ENCODE measurements around the gene JADE3. TPM values are rescaled to one million over a fixed set of nuclear protein-coding genes. Genes with fewer than 3 reads are reported as not detected.

JADE3 gene
- polyA plus RNA-seq, 1 donor from 2014 or later, result 6.8 TPM

DNA sequence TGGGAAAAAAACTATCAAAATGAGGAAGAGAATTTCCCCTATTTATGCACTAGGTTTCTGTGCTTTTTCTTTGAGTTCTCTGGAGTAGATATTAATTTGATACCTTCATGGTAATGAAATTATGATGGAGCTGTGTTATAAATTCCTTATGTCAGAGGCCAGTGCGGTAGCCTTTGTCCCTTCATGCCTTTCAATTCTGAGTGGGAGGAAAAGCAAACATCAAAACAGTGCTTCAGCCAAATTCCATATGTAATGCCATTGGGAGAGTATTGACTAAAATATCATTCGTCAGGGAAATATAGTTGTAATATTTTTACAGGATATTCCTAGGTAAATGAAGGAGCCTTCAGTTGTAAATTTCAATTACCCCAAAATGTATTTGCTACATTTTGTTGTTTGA, 148.5 kb downstream of the JADE3 start:
- Histone ChIP-seq H3K9ac (ENCODE audit: low read length) (no peak overlapping the region), H3K27ac (ENCODE audit: low read length) (no peak overlapping the region), H3K27me3 (ENCODE audit: insufficient read depth, low read depth, low read length) (no peaks in the 10 kb centered on the region), H3K4me2 (ENCODE audit: low read length) (no peak overlapping the region), H3K9me2 (ENCODE audit: insufficient read depth, low read length) (no peaks in the 10 kb centered on the region), H2AFZ (ENCODE audit: low read depth, low read length) (no peak overlapping the region), H3K4me3 (ENCODE audit: low read length) (no peak overlapping the region), H4K20me1 (ENCODE audit: insufficient read depth) (no peaks in the 10 kb centered on the region), H3F3A (ENCODE audit: insufficient read depth, low read length, poor library complexity, severe bottlenecking) (no peaks in the 10 kb centered on the region), H3K79me2 (replicated peaks; ENCODE audit: insufficient read depth, low read length) (no peaks in the 10 kb centered on the region), H3K36me3 (ENCODE audit: insufficient read depth, low read length) (no peaks in the 10 kb centered on the region), H3K9me3 (ENCODE audit: low read length) (no peaks in the 10 kb centered on the region)
- no peak for TF ChIP-seq EP300 (conservative IDR thresholded peaks at IDR 0.05; ENCODE audit: poor library complexity, severe bottlenecking)
- no peak for TF ChIP-seq SMC3 (conservative IDR thresholded peaks at IDR 0.05; ENCODE audit: poor library complexity)
- TF ChIP-seq RAD21 (conservative IDR thresholded peaks at IDR 0.05), result no peak
- no peak for TF ChIP-seq EZH2 (IDR thresholded peaks at IDR 0.05; ENCODE audit: borderline replicate concordance, insufficient read depth, low read length, poor library complexity, severe bottlenecking)
- TF ChIP-seq, protein P1, sequence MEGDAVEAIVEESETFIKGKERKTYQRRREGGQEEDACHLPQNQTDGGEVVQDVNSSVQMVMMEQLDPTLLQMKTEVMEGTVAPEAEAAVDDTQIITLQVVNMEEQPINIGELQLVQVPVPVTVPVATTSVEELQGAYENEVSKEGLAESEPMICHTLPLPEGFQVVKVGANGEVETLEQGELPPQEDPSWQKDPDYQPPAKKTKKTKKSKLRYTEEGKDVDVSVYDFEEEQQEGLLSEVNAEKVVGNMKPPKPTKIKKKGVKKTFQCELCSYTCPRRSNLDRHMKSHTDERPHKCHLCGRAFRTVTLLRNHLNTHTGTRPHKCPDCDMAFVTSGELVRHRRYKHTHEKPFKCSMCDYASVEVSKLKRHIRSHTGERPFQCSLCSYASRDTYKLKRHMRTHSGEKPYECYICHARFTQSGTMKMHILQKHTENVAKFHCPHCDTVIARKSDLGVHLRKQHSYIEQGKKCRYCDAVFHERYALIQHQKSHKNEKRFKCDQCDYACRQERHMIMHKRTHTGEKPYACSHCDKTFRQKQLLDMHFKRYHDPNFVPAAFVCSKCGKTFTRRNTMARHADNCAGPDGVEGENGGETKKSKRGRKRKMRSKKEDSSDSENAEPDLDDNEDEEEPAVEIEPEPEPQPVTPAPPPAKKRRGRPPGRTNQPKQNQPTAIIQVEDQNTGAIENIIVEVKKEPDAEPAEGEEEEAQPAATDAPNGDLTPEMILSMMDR (IDR thresholded peaks at IDR 0.05; ENCODE audit: poor library complexity, severe bottlenecking), result no peak
- TF ChIP-seq, protein P2, sequence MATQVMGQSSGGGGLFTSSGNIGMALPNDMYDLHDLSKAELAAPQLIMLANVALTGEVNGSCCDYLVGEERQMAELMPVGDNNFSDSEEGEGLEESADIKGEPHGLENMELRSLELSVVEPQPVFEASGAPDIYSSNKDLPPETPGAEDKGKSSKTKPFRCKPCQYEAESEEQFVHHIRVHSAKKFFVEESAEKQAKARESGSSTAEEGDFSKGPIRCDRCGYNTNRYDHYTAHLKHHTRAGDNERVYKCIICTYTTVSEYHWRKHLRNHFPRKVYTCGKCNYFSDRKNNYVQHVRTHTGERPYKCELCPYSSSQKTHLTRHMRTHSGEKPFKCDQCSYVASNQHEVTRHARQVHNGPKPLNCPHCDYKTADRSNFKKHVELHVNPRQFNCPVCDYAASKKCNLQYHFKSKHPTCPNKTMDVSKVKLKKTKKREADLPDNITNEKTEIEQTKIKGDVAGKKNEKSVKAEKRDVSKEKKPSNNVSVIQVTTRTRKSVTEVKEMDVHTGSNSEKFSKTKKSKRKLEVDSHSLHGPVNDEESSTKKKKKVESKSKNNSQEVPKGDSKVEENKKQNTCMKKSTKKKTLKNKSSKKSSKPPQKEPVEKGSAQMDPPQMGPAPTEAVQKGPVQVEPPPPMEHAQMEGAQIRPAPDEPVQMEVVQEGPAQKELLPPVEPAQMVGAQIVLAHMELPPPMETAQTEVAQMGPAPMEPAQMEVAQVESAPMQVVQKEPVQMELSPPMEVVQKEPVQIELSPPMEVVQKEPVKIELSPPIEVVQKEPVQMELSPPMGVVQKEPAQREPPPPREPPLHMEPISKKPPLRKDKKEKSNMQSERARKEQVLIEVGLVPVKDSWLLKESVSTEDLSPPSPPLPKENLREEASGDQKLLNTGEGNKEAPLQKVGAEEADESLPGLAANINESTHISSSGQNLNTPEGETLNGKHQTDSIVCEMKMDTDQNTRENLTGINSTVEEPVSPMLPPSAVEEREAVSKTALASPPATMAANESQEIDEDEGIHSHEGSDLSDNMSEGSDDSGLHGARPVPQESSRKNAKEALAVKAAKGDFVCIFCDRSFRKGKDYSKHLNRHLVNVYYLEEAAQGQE (IDR thresholded peaks at IDR 0.05; ENCODE audit: borderline replicate concordance), result no peak
- TF ChIP-seq POLR2AphosphoS5 (IDR thresholded peaks at IDR 0.05), result no peak
- no peak for TF ChIP-seq MXI1 (conservative IDR thresholded peaks at IDR 0.05; ENCODE audit: poor library complexity, severe bottlenecking)

DNA sequence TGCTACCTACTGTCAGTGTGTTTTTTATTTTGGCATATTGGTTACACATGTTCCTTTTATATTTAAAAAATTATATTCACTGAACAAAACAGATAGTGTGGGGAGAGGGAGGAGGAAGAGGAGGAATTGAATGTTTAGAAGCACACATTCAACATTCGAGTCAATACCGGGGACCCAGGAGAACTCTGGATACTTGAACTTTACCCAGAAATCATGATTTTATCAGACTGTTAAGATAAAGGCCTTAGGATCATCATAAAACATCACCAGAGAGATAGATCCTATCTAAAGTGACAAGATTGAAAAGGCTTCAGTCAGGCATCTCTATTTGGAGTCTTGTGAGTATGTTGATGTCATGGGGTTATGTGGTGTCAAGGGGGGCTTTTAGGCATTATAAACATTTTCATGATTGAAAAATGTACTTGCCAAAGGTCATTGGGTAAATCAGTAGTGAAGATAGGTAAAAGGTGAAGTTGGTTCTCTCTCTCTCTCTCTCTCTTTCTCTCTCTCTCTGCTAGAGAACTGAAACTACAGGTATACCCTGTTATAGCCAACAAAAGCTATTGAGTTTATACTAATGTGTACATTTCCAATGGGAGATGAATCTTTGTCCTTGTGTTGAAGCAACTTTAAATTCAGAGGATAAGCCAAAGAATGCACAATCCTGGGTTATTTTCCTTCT, 149.2 kb downstream of the JADE3 start:
- H3K4me2 ChIP-seq (ENCODE audit: low read length), result no peak overlapping the region
- no peak for TF ChIP-seq MXI1 (conservative IDR thresholded peaks at IDR 0.05; ENCODE audit: poor library complexity, severe bottlenecking)
- no peak for TF ChIP-seq SMC3 (conservative IDR thresholded peaks at IDR 0.05; ENCODE audit: poor library complexity)
- TF ChIP-seq, protein P1 (IDR thresholded peaks at IDR 0.05; ENCODE audit: poor library complexity, severe bottlenecking), result no peak
- no peak for TF ChIP-seq POLR2AphosphoS5 (IDR thresholded peaks at IDR 0.05)
- TF ChIP-seq RAD21 (conservative IDR thresholded peaks at IDR 0.05), result no peak
- TF ChIP-seq EP300 (conservative IDR thresholded peaks at IDR 0.05; ENCODE audit: poor library complexity, severe bottlenecking), result no peak
- TF ChIP-seq TAF1 (IDR thresholded peaks at IDR 0.05; ENCODE audit: low read depth), result no peak
- TF ChIP-seq EZH2 (IDR thresholded peaks at IDR 0.05; ENCODE audit: borderline replicate concordance, insufficient read depth, low read length, poor library complexity, severe bottlenecking), result no peak
- TF ChIP-seq, protein P2 (IDR thresholded peaks at IDR 0.05; ENCODE audit: borderline replicate concordance), result no peak
- H3K9me3 ChIP-seq (ENCODE audit: low read length), result no peaks in the 10 kb centered on the region
- no peaks in the 10 kb centered on the region for H3F3A ChIP-seq (ENCODE audit: insufficient read depth, low read length, poor library complexity, severe bottlenecking)
- no peaks in the 10 kb centered on the region for H3K27me3 ChIP-seq (ENCODE audit: insufficient read depth, low read depth, low read length)
- H3K27ac ChIP-seq (ENCODE audit: low read length), result no peak overlapping the region
- H4K20me1 ChIP-seq (ENCODE audit: insufficient read depth), result no peaks in the 10 kb centered on the region
- no peaks in the 10 kb centered on the region for H3K36me3 ChIP-seq (ENCODE audit: insufficient read depth, low read length)
- no peak overlapping the region for H3K9ac ChIP-seq (ENCODE audit: low read length)
- no peak overlapping the region for H3K4me3 ChIP-seq (ENCODE audit: low read length)
- no peaks in the 10 kb centered on the region for H3K79me2 ChIP-seq (replicated peaks; ENCODE audit: insufficient read depth, low read length)
- no peaks in the 10 kb centered on the region for H3K9me2 ChIP-seq (ENCODE audit: insufficient read depth, low read length)
- no peak overlapping the region for H2AFZ ChIP-seq (ENCODE audit: low read depth, low read length)
